ENCODE data around the gene DLGAP1.

GRCh38 chr18:3494245-3494526 is 960.9 kb downstream of the DLGAP1 start:
- TF ChIP-seq CTCF (IDR thresholded peaks at IDR 0.05): no peak
- TF ChIP-seq POLR2A (IDR thresholded peaks at IDR 0.05): no peak
- no peak for TF ChIP-seq POLR2AphosphoS5 (IDR thresholded peaks at IDR 0.05)

Measured in breast epithelium (tissue), 3 donors.